ENCODE data around the gene RHBDF1.

RHBDF1 gene, protein sequence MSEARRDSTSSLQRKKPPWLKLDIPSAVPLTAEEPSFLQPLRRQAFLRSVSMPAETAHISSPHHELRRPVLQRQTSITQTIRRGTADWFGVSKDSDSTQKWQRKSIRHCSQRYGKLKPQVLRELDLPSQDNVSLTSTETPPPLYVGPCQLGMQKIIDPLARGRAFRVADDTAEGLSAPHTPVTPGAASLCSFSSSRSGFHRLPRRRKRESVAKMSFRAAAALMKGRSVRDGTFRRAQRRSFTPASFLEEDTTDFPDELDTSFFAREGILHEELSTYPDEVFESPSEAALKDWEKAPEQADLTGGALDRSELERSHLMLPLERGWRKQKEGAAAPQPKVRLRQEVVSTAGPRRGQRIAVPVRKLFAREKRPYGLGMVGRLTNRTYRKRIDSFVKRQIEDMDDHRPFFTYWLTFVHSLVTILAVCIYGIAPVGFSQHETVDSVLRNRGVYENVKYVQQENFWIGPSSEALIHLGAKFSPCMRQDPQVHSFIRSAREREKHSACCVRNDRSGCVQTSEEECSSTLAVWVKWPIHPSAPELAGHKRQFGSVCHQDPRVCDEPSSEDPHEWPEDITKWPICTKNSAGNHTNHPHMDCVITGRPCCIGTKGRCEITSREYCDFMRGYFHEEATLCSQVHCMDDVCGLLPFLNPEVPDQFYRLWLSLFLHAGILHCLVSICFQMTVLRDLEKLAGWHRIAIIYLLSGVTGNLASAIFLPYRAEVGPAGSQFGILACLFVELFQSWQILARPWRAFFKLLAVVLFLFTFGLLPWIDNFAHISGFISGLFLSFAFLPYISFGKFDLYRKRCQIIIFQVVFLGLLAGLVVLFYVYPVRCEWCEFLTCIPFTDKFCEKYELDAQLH

GRCh38 chr16:72561-73548 lies at the start of gene RHBDF1:
Gene RHBDF1, minus strand, starts transcription at chr16:72631. Its CDS starts 7,616 bp downstream, at chr16:65015.
- DNase-seq (ENCODE audit: low read depth) = peak; percentile 67

DNA sequence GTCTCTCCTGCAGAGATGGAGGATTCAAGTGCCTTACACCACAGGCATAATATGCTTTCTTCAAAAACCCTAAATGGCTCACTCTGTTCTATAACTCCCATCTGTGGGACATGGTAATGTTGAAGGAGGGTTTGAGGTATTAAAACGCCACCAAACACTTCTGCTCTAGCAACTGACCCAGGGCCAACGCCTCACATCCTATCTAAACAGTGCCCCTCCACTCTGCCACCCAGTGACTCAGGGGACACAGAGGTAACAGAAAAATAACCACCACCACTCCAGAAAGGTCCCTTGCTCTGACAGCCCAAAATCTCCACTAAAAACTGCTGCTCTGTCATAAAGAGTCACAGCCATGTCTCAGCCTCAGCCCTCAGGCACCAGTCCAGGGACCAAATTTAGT lies 48.3 kb upstream of the RHBDF1 start:
- no peak for DNase-seq (ENCODE audit: low read depth)

DNA sequence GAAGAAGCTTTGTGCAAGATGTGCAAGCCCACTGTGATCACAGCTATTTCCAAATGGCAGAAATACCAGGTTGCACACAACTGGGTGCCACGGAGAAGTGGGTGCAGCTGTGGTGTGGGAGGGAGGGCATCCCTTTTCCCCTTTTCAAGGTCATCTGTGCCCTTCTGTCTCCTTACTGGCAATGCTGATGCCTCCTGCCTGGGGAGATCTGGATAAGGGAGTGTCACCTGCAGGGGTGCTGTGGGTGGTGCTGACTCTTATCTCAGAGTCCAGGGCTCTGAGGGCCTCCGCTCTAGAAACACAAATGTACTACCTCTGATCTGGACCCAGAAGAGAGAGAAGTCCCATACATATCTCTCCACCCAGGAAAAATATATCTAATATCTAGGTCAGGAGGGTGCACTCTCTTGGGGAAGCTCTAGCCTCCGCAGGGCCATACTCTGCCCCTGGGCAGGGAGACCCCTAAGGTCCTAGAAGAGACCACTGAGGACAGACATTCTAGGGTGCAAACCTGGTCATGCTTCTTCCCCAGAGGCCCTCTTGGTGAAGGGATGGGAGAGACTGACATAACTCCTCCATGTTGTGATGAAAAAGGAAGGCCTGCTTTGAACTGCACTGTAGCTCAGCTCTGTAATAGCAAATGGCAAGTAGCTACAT lies 47.5 kb upstream of the RHBDF1 start:
- no peak for DNase-seq (ENCODE audit: low read depth)

DNA sequence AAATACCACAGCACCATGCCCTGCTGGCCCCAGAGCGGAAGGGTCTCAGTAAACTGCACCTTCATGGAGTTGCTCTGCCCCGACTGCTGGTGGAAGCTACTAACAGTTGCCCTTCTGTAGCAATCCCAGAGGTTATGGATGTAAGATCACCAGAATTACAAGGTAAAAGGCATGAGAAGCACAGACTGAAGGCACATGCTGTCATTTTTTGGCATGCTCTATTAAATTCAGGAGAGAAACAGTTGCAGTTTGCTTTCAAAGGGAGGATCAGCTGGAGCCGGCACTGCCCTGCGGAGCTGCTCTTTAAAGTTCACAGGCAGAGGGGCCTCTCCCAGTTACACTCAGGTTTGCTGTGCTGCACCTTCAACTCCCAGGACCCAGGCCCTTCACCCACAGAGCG lies 46.9 kb upstream of the RHBDF1 start:
- DNase-seq (ENCODE audit: low read depth) = no peak

- DNase-seq (ENCODE audit: low read depth) = no peak
These were observed 46.4 kb upstream of the RHBDF1 start for GRCh38 chr16:118857-119256.

DNA sequence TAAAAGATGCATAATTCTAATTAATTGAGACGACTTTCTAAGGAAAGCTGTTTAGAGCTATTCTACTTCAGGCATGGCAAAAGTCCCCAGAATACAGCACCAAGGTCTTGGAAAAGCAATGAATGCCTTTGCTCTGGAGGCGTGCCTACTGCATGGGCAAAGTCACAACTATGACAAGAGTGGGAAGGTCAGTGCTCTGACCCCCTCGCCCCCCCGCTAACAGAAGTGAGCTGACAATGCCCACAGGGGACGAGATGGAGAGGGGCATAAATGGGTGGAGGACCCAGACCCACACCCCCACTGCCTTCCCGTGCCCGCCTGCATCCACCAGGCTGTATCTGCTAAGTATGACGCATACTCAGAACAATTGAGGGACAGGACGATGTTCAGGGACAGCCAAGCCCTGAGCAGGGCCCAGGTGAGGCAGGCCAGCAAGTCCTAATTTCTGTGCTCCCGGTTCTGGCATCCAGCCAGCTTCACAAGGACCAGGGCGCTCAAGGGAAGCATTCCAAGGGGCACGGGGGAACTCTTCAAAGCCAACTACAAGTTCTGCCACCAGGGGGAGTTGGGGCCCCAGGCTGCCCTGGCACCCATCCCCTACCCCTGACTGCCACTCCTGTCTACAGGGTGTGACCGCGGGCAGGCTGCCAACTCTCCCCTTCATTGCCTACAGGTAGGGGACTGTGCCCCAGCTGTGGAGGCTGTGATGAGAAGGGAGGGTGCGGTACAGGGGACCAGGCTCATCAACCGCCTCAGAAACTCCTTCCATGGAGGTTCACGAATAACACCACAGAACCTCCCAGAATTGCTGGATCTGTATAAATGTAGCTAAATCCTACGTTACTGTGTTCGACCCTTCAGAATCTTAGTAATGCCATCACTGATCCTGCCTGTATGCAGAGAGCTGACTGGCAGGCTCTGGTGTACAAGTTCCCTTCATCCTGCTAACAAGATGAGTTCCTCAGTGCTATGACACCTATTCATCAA lies 45.2 kb upstream of the RHBDF1 start:
- peak; percentile 67 for DNase-seq (ENCODE audit: low read depth)

GRCh38 chr16:116015-116414 lies 43.6 kb upstream of the RHBDF1 start:
- DNase-seq (ENCODE audit: low read depth) = no peak

DNA sequence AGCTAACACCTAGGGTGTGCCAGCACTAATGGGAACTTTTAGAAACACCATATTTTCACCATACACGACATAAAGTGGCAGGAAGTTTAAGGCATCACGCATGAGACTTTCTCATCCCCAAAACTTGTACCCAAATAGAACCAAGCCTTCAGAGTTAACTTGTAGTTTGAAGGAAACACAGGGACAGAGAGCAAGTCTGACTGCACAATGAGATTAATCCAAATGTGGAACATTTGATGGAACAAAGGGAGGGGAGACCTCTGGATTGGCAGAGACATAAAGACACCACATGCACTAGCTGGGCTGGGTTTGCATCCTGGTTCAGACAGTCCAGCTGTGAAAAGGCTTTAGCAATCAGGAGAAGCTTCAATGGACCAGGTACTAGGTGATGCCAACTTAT lies 41.9 kb upstream of the RHBDF1 start:
- no peak for DNase-seq (ENCODE audit: low read depth)

DNA sequence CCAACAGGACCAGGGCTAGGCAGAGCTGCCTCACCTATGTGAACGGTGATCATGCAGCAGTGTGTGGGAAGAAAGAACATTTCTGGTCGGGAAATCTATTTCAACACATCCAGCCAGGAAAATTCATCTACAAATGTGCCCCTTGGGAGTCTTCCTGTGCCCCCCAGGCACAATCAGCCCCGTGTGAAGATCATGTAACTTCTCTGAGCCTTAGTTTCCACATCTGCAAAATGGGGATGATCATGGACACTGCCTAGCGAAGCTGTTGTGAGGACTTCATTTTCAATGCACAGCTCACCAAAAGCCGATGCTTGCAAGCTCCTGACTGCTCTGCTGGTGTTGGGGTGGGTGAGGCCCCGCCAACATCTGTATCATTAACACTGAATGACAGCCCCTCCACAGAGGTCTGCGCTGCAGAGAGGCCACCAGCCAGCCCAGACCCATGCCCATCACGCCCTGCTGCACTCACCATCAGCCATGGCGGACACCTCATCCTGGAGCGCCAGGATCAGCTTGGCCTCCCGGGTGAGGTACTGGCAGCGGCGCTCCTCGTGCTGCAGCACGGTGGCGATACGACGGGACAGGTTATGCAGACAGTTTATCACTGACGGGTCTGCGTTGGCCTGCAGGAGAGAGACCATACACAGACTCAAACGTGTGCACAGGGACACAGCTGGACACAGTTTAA lies 39.9 kb upstream of the RHBDF1 start:
- DNase-seq (ENCODE audit: low read depth) = no peak

- peak; percentile 82 for DNase-seq (ENCODE audit: low read depth)
These were observed 34.3 kb upstream of the RHBDF1 start for GRCh38 chr16:106623-107324.

DNA sequence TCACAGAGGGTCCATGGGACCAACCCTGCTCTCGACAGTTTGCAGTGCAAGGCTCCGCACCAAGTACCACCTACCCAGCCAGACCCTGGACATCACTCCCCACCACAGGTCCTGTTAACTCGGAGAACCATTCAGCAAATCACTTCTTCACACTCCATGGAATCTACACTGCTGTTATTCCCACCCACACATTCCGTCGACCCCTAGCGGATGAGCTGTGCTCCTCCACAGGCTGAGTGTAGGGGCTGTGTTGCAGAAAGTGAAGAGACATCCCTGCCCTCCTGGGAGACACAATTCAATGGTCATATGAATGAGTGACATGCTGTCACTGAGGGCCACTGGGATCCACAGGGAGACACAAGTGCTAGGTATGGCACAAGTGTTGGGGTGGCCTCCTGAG lies 33.1 kb upstream of the RHBDF1 start:
- no peak for DNase-seq (ENCODE audit: low read depth)

- no peak for DNase-seq (ENCODE audit: low read depth)
These were observed 32.5 kb upstream of the RHBDF1 start for GRCh38 chr16:104928-105327.

GRCh38 chr16:104355-104754 lies 31.9 kb upstream of the RHBDF1 start:
- DNase-seq (ENCODE audit: low read depth) = no peak

DNA sequence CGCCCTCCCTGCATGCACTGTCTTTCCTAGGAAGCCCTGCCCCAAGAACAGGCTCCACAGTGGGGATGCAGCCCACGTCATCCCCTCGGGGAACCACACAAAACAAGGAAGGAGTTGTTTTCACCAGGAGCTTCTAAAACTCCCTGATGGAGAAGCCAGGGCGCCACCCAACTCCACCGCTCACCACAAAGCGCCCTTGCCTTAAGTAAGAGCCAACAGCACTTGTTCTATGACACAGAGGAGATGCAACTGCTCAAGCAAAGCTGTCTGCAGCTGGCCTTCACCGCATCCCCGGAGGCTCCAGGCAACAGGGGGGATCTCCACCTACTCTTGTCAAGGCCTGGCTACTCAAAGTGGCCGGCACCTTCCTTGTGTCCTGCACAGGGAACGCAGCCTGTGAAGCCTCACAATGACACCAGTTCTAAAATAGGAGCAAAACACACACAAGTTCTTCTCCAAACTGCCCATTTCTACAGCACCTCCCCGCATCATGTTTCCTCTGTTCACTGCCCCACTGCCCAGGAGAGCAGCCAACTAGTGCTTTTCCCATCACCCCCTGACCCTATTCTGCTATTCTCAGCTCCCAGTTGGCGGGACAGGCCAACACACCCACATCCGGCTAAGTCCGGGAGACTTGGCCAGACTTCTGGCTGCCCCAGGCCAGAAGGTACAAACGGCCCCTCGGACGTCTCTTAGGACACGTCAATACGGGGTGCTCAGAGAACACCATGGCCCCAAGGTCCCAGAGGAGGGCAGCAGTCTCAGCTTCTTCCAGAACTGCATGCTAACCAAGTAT lies 29.8 kb upstream of the RHBDF1 start:
- DNase-seq (ENCODE audit: low read depth) = no peak

- DNase-seq (ENCODE audit: low read depth) = no peak
These were observed 29.2 kb upstream of the RHBDF1 start for GRCh38 chr16:101586-101985.

DNA sequence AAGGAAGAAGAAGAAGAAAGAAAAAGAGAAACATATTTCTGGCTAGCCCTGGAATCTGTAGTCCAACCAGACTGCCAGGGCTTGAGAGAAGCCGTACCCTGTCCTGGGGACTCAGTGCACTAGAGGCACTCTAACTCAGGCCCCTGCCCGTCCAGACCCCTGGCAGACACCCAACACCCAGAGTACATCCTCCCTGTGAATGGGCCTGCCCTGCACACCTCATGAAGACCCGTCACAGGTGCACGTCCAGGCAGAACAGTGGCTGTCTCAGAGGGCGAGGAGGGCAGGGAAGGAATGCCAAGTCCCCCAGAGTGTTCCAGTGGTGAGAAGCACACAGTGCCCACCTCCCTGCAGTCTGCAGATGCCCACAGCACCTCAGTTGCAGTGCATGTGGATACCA lies 28.6 kb upstream of the RHBDF1 start:
- no peak for DNase-seq (ENCODE audit: low read depth)

- DNase-seq (ENCODE audit: low read depth) = peak; percentile 75
These were observed 25.4 kb upstream of the RHBDF1 start for GRCh38 chr16:97822-98221.

GRCh38 chr16:96935-97381 lies 24.5 kb upstream of the RHBDF1 start:
- DNase-seq (ENCODE audit: low read depth) = peak; percentile 91

Data from ELR (cell line).